Fibroblast of peridontal ligament (primary cell): ENCODE results near the gene RAP1B.

Experiments
- DNase-seq: peaks from one replicate; pipeline ENCODE4 v3.0.0-alpha.2; 2010; ENCODE audit errors: extremely low read depth

RAP1B gene

GRCh38 chr12:68699486-68699885 is 88.8 kb downstream of the RAP1B start:
- no peak for DNase-seq
